Measurements from ENCODE around the gene HGD.

Gene HGD, protein sequence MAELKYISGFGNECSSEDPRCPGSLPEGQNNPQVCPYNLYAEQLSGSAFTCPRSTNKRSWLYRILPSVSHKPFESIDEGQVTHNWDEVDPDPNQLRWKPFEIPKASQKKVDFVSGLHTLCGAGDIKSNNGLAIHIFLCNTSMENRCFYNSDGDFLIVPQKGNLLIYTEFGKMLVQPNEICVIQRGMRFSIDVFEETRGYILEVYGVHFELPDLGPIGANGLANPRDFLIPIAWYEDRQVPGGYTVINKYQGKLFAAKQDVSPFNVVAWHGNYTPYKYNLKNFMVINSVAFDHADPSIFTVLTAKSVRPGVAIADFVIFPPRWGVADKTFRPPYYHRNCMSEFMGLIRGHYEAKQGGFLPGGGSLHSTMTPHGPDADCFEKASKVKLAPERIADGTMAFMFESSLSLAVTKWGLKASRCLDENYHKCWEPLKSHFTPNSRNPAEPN

DNA sequence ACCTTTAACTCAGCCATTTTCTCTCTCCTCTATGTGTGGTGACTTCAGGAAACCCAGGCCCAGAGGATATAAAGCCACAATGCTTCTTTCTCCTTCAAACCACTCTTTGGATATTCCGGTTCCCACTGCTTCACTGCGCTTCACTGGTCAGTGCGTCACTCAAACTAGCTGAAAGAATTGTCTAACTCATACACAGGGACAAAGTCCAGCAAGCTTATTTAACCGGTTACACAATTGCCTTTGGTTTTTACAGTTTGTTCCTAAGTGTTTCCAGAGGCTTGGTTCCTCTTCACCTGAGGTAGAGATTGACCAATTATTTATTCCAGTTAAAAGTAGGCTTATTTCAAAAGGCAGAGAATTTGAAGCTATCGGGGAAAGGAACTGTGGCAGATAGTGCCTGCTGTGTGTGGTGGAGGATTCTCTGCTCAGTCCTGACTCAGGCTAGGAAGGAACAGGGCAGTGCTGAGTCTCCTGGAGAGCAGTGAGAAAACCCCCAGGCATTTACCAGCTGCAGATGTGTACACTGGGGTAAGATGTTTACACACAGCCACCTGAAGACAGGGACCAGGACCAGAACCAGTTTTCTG, at the start of gene HGD:
TSS of gene HGD (minus strand) at position 145 of the 587 bp plus-strand sequence. CDS start at position 17, 128 bp downstream.
- DNase-seq, result no peak

DNA sequence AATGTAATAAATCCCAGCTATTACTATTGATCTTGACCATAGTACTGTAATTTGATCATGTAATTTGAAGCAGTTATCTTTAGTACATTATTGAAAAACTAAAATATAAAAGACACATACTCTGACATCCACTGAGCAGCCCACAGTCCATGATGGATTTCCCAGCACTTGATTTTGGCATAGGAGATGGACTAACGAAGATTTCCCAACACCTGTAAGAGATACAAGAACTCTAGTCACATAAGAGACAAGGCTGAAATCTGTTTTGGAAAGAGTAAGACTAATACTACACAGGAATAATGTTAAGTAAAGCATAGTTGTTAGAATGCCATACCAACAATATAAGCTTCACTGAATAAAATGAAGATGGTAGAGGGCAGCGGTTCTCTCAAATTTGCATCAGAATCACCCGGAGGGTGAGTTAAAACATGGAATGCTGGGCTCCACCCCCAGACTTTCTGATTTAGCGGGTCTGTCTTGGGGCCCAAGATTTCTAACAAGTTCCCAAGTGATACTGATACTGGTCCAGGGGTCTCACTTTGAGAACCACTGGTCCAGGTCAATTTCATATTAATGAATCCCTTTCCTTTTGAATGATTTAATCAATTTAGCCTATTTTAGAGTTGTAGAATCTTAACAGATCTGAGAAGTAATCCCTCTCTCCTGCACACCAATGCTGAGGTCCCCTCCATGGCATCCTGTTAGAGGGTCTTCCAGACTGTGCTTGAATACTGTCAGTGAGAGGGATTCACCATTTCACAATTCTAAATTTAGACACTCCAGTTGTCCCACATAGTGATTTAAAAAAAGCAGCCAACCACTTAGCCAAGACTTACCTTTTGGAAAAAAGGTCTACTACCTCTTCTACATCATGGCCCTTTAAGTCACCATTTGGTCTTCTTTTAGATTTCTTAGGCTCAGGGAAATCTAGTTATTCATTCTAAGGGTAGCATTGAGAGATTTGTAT, 48.8 kb upstream of the HGD start:
- DNase-seq, result no peak

DNA sequence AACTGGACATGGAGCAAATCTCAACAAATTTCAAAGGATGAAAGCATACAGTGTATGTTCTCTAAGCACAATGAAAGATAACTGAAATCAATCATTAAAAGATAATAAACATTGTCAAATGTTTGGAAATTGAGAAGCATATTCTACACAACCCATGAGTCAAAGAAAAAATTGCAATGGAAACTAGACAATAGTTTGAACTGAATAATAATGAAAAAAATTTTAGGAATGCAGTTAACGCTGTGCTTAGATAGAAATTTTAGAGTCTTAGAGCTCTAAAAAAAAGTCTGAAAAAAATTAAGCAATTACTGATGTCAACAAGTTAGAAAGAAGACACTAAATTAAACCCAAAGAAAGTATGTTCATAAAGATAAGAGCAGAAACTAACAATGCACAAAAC, 44.8 kb upstream of the HGD start:
- no peak for DNase-seq

DNA sequence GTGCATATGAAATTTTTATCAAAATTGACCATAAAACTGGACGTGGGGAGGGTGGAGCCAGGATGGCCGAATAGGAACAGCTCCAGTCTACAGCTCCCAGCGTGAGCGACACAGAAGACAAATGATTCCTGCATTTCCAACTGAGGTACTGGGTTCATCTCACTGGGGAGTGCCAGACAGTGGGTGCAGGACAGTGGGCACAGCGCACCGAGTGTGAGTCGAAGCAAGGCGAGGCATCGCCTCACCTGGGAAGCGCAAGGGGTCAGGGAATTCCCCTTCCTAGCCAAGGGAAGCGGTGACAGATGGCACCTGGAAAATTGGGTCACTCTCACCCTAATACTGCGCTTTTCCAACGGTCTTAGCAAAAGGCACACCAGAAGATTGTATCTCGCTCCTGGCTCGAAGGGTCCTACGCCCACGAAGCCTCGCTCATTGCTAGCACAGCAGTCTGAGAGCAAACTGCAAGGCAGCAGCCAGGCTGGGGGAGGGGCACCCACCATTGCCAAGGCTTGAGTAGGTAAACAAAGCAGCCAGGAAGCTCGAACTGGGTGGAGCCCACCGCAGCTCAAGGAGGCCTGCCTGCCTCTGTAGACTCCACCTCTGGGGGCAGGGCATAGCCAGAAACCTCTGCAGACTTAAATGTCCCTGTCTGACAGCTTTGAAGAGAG, 37.3 kb upstream of the HGD start:
- peak; percentile 74 for DNase-seq

DNA sequence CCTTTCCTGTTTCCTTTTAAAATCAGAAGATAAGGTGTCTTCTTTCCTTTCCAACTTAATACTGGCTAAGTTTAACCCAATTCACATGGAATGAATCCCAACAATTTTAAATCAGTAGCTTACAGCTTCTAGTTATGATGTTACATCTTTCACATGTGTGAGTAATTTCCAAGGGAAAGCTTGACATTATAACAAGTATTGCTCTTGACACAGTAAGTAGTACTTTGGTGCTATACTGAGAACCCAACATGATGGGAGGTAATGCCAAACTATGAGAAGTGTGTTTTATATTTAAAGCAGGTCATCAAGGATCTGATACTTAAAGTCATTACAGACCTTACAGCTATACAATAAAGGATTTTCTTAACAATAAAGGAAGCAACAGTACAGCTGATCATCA, 31.2 kb upstream of the HGD start:
- no peak for DNase-seq

DNA sequence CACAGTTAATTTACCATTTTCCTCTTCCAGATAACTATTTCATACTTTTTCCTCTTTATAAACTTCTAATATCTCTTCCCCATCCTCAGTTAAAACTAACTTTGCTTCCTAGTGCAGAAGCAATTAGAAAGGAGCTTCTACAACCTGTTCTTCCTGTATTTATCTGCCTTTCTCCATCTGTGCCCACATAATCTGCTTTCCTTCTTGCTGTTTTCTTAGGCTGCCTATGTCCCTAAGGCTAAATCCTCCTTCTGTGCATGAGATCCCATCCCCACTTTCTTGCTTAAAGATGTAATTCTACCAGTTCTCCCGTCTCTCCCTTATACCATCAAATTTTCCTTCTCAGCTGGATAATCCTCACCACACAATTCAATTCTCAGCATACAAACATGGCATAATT, 28.3 kb upstream of the HGD start:
- no peak for DNase-seq

DNA sequence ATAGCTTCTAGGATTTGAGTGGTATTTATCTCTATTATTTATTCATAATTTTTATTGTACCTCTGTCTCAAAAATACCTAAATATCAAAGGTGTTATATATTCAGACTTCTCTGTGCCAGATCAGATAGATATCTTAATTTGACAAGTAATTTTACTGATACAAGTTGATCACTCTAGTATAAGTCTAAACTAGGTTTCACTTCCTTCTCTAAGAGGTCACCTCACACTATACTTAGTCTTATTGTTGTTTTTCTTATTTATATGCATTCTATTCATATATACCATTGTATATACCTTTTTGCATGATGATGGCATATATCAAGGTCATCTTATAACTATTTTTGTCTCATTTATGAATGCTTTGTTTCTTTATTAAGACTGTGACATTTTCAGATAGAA, 26.4 kb upstream of the HGD start:
- no peak for DNase-seq

DNA sequence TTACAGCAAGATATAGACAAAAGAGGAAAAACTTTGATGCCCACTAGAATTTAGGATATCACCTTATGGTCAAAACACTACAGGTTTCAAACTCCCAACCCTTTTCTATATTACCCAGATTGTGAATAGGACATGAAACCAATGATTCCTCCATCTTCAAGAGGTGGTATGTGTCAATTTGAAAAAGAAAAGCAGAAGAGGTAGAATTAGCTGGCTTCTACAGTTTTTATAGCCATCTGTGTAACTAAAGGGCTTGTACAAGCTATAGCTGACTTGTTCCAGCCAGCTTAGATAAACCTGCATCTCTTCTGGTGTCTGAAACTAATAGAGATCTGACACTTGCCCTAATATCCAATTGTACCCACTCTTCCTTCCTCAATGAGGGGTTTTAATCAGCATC, 24.9 kb upstream of the HGD start:
- DNase-seq, result no peak

DNA sequence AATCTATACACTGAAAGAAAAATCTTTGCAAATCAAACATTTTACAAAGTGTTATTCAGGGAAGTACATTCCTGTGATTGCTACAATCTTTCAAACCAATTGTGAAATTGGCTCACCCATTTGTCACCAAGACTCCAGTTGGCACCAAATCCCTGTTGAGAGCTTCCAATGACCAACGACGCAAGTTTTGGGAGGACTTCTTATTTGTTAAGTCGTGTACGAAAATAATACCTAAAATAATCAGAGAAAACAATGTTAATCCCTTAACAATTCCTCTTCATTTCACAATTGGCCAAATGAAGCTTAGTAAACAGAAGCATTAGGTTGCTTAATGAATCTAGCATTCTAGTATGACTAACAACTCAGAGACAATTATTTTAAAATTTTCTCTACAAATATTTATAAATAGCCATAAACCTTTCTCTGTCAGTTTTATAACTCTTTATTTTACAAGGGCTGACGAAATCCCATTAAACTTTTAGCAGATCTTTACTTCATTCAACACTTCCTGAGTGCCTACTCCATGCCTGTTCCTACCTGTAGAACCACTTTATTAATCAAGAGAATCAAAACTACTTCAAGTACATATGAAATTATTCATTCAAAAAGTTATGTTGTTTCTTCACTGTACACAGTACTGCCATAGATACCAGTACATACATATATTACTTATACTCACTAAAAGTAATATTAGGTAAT, 24.0 kb upstream of the HGD start:
- no peak for DNase-seq

DNA sequence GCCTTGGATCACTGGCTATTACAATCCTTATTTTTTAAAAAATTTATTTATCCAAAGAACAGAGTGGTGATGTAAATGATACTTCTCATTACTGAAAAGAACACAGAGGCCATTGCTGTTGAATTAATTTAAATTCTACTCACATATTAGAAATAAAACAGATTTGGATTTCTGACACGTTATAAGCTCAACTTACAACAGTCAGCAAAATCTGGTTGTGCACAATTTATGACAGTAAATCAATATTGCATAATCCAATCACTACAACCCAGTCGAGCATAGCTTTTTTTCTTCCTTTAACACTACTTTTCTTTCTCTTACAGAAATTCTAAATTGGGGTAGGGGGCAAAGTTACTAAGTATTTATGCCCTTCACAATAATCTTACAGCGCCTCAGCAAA, 17.3 kb upstream of the HGD start:
- DNase-seq, result no peak

DNA sequence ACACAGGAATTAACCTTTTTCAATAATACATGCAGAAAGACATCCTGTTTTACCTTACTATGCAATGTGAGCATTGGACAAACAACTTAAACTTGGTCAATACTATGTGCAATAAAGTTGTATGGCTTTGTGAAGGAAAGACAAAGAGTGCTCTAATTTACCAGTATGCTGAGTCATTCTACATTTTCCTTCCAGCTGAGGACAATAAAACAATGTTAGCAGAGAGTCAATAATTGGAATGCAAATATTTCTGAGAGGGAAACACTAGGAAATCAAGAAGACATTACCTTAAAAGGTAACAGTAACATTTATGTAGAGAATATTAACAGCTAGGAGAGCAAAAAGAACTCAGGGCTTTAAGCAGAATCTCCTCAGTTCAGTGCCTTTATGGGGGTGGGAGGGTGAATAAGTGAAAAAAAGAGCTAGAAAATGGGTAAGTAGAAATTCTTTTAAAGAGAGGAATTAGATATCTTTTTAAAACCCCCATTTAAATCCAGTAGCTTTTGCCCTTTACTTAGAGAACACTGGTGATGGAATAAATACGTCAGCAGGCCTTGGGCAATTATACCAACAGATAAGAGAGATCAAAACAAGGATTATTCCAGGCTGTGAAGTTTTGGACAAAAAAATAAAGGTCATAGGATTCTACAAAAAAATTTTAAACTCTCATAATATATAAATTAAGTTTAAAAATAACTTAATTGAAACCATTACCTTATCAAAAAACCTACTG, 11.6 kb upstream of the HGD start:
- DNase-seq, result no peak

DNA sequence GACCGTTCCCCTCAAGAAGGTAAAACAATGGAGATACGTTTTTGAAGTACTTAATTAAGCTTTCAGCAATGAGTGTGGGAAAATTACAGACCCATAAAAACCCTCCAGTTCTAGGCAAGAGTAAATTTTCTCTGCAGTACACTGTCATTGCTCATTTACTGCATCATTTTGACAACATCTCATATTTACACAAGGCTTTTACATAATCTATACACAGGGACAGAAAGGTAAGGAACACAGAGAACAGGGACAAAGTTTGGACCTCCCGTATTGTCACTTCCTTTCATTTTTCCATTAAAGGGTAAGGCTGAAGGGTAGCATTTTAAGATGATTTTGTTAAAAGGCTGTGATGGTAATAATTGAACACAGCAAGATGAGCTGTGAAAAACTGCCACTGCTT, 7.4 kb upstream of the HGD start:
- DNase-seq, result no peak

DNA sequence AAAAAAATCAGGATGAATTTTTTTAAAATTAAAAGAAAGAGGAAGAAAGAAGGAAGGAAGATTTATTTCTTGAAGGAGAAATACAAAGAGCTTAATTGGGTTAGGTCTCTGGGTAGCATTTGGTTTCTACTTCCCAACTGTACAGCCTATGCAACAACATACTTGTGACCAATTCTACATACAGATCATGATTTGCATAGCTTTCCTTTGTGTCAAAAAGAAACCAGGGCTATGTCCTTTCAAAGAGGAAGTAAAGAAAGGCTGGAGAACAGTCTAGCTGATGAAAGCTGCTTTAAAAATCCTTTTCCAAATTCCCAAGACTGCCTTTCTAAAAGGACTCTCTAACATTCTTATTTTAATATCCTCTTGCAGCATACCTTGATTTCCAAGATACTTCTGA, 6.1 kb upstream of the HGD start:
- no peak for DNase-seq

DNA sequence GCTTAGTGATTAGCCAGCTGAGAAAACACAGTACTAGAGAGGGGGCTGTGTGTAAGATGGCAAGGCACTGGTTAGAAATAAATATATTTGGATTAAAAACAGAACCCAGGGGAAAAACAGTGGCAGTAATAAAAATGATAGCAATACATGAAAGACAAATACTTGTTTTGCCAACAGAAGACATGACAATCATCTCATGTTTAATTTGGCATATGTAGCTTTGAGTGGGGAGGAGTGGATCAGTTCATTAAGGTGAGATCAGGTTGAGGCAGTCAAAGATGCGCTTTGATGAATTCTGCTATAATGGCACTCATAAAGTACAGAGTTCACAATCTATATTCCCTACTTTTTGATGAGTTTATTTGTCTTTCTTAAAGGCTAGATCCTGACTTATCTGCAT, 3.4 kb upstream of the HGD start:
- no peak for DNase-seq

DNA sequence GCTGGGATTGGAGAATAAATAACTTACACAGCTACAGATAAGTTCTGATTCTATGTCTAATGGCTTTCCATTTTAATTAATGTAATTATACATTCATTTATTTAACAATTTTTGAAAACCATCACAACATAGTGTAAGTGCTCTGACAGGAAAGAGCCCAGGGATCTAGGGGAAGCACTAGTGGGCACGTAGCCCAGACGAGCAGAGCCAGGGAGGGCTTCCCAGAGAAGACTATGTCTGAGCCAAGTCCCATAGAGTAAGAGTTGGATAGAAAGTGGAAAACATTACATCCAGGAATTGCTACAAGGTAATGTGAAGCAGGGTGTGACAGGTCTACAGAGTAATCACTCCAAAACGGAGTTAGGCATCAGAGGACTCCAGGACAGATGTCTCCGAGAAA, 2.9 kb upstream of the HGD start:
- no peak for DNase-seq

DNA sequence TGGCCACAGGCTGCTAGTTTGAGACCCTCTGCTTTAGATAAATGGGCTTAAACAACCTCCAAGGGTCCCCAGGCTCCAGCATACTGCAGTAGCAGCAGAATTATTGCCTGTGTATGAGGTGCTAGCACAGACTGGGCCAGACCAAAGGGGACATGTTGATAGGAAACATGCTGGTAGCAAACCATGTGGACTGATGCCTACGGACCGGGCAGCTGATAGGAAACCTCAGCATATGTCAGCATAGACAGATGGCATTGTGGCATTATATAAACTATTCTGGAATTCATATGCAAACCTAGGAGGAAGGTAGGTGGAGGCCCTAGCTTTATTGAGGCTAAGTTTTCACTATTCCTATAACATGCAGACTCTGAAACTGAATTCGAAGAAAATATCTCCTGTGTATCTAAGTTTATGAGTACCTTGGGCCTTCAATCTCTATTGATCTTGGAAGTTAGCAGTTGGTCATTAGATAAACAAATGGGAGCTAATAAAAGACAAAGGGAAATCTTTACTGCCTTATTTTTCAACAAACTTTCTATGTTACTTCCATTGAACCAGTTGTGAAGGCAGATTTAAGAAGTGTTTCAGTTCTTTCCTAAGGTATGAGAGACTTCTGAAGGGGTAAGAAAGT, 1.7 kb upstream of the HGD start:
- no peak for DNase-seq

DNA sequence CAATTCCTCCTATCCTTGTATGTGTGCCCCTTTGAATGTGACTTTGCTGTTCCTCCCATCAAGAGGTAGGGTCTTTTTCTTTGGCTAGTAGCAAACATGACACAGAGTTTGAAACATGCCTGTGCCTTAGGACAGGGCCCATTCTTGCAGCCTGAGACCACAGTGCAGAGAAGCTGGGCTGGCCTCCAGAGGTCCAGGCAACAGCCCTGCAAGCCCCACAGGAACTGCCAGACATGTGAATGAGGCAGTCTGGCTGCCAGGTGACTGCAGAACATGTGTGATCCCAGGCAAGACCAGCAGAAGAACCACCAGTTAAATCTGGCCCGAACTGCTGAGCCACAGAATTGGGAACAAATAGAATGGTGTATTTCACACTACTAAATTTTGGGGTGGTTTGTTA, 1.2 kb upstream of the HGD start:
- no peak for DNase-seq

DNA sequence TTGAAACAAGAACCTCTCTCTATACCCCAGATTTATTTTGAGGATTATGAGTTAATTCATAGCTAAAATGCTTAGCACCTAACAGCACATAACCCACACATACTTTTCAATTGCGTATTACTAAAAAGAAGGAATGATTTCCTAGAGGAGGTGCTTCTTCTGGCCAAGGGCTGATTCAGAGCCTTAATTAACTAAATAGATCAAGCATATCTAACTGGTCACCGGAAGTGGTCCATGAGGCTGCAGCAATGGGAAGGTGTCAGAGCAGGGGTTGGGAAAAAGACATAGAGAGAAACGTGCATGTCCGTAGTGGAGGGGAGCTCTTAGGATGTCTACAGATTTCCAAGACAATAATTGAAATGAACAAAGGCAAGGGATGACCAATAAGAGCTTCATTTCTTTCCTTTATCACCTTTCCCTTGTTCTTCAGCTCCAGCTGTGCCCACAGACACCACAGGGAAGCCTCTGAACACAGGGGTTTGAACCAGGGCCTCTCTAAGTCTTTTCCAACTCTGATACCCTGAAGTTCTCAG, 467 bp downstream of the HGD start:
- no peak for DNase-seq

DNA sequence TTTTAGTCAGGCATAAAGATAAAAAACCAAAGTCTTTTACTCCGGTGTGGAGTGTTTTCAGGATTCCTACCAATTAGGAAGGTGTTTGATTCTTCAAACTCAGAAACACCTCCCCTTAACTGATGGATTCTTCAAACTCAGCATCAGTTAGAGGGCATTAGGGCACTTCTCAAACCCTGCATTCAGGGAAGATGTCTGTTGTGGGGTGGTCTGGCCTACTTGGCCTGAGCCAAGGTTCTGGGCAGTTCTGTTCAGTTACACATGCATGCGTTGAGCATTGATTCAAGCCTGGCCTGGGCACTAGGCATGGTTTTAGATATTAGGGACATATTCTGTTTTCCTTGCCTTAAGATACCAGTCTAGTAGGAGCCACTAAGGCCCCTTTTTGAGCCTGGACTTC, 1.0 kb downstream of the HGD start:
- no peak for DNase-seq

DNA sequence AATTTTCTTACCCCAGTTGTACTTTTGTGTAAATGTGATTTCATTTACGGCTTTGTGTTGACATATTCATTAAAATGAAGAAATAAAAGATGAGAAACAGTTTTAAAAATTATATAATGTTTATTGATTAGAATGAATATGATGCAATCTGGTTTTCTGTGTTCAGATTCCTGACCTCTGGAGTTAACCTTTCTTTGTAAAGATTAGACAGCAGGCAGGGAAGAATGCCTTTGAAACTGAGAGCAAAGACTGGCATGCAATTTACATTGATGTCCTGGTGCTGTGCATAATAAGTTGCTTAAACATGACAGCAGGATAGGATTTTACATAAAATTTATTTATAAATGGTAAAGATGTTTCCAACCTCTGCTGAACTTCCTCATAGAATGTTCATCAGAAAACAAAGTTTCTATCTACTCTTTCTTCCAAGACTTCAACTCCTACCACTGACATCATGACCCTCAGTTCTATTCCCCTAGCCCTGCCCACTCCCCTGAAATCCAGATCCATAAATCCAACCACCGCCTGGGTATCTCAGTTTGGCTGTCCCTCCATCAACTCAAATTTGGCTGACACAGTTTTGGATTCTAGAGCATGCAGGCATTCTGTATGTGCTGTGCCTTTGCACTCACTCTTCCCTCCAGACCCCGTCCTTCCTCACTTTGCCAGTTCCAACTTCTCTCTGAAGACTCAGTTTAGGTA, 1.7 kb downstream of the HGD start:
- no peak for DNase-seq
